HepG2 (cell line): ENCODE results near the gene PCYOX1L. TPM values are rescaled to one million over a fixed set of nuclear protein-coding genes. Genes with fewer than 3 reads are reported as not detected.
A peak's percentile ranks its signal among the peaks of the same experiment; 100 is the strongest.

Experiments
- ATF7-NPFF ChIP-seq: sonication (generic); formaldehyde crosslinking; IDR thresholded peaks from 2 replicates; pipeline ENCODE4 v1.8.1; 2023; ENCODE audit warnings: mild to moderate bottlenecking, low read depth, missing genetic modification reagents, moderate library complexity
- DNMT3B ChIP-seq: conservative IDR thresholded peaks from 2 replicates; pipeline ENCODE4 v1.6.1; 2016; ENCODE audit warnings: missing biosample characterization, control low read depth
- HOXA7 ChIP-seq: sonication (generic); formaldehyde crosslinking; IDR thresholded peaks from 2 replicates; pipeline ENCODE4 v1.8.1; 2022; ENCODE audit warnings: mild to moderate bottlenecking, missing genetic modification reagents, moderate library complexity
- MAFG ChIP-seq: sonication (generic); formaldehyde crosslinking; IDR thresholded peaks from 2 replicates; pipeline ENCODE4 v1.5.1; 2020; ENCODE audit warnings: mild to moderate bottlenecking, missing genetic modification reagents
- NPAS2 ChIP-seq: sonication (generic); formaldehyde crosslinking; IDR thresholded peaks from 2 replicates; pipeline ENCODE4 v1.8.0; 2022; ENCODE audit warnings: mild to moderate bottlenecking, missing genetic modification reagents, borderline replicate concordance
- NR2F2 ChIP-seq: IDR thresholded peaks from 2 replicates; pipeline ENCODE4 v1.6.1; 2012; ENCODE audit warnings: low read depth, inconsistent platforms, borderline replicate concordance
- PAF1 ChIP-seq: IDR thresholded peaks from 2 replicates; pipeline ENCODE4 v1.6.1; 2016; ENCODE audit warnings: missing genetic modification reagents, missing compliant biosample characterization
- SKI ChIP-seq: fragments of 450-650 bp; IDR thresholded peaks from one replicate; pipeline ENCODE4 v1.6.1; 2018; ENCODE audit warnings: mild to moderate bottlenecking; ENCODE audit not compliant: partially characterized antibody
- SSRP1 ChIP-seq: IDR thresholded peaks from 2 replicates; pipeline ENCODE4 v1.6.1; 2016; ENCODE audit warnings: control low read depth
- STAG1 ChIP-seq: sonication (generic); formaldehyde crosslinking; IDR thresholded peaks from 2 replicates; pipeline ENCODE4 v1.4.0; 2020; ENCODE audit warnings: missing genetic modification reagents
- ZBTB21 ChIP-seq: sonication (generic); formaldehyde crosslinking; IDR thresholded peaks from 2 replicates; pipeline ENCODE4 v1.4.0; 2020; ENCODE audit warnings: missing genetic modification reagents
- ZNF230 ChIP-seq: sonication (generic); formaldehyde crosslinking; IDR thresholded peaks from 2 replicates; pipeline ENCODE4 v1.4.0; 2020; ENCODE audit warnings: mild to moderate bottlenecking, missing genetic modification reagents
- ZNF263 ChIP-seq: sonication (generic); formaldehyde crosslinking; IDR thresholded peaks from 2 replicates; pipeline ENCODE4 v1.4.0; 2020; ENCODE audit warnings: missing genetic modification reagents
- ZNF430 ChIP-seq: sonication (generic); formaldehyde crosslinking; IDR thresholded peaks from 2 replicates; pipeline ENCODE4 v1.9.0; 2021; ENCODE audit warnings: mild to moderate bottlenecking, missing genetic modification reagents
- ZNF468 ChIP-seq: sonication (generic); formaldehyde crosslinking; IDR thresholded peaks from 2 replicates; pipeline ENCODE4 v1.8.0; 2022; ENCODE audit warnings: mild to moderate bottlenecking, moderate library complexity, missing genetic modification reagents
- ZNF567 ChIP-seq: sonication (generic); formaldehyde crosslinking; IDR thresholded peaks from 2 replicates; pipeline ENCODE4 v1.8.1; 2023; ENCODE audit warnings: mild to moderate bottlenecking, missing genetic modification reagents, borderline replicate concordance
- ZNF713 ChIP-seq: sonication (generic); formaldehyde crosslinking; IDR thresholded peaks from 2 replicates; pipeline ENCODE4 v1.4.0; 2020; ENCODE audit warnings: mild to moderate bottlenecking, missing genetic modification reagents
- ZNF746 ChIP-seq: sonication (generic); formaldehyde crosslinking; IDR thresholded peaks from 2 replicates; pipeline ENCODE4 v1.8.0; 2022; ENCODE audit warnings: mild to moderate bottlenecking, missing genetic modification reagents
- polyA plus RNA-seq, 8 experiments: library from polyadenylated mRNA; depleted of rRNA in 3 of 8; stranded (reverse) in 7 of 8; unstranded in 1 of 8; fragments of >200 nt; fragmentation: Illumina TruSeq in 4 of 8; extraction: Trizol in 4 of 8; gene quantifications; 2 replicates each; pipeline versions ENCODE4 v1.2.1 to v1.2.3, GENCODE V29; 2011 to 2016; ENCODE audit warnings: low read depth in 4 of 8, missing spikeins in 1 of 8, mixed read lengths in 1 of 8; ENCODE audit not compliant: insufficient read depth in 1 of 8
- total RNA-seq, 5 experiments: library from RNA; depleted of rRNA; stranded (reverse); fragments of >200 nt; fragmentation: Illumina TruSeq; extraction: Trizol; gene quantifications; 2 replicates each; pipeline ENCODE4 v1.2.3, GENCODE V29; 2016; ENCODE audit warnings: low read depth in 1 of 5
- TF ChIP-seq, protein P1 (sequence below): fragments of 450-650 bp; IDR thresholded peaks from 2 replicates; pipeline ENCODE4 v1.6.1; 2016
- TF ChIP-seq, protein P2 (sequence below): IDR thresholded peaks from 2 replicates; pipeline ENCODE4 v1.6.1; 2016; ENCODE audit warnings: low read depth, borderline replicate concordance
- TF ChIP-seq, protein P3 (sequence below): IDR thresholded peaks from 2 replicates; pipeline ENCODE4 v1.6.1; 2016; ENCODE audit warnings: low read depth, control low read depth
- TF ChIP-seq, protein P4 (sequence below): IDR thresholded peaks from 2 replicates; pipeline ENCODE4 v1.6.1; 2012; ENCODE audit warnings: low read depth, low read length, improper control_type of control experiment
- TF ChIP-seq, protein P5 (sequence below): sonication (generic); formaldehyde crosslinking; IDR thresholded peaks from 2 replicates; pipeline ENCODE4 v1.4.0; 2020; ENCODE audit warnings: missing genetic modification reagents

Gene PCYOX1L
- total and polyA plus RNA-seq, 2 of the 13 experiments (the other 11 are each of a cell fraction or from before 2014, with no cell fraction given), result 1.00 to 3.7 TPM

DNA sequence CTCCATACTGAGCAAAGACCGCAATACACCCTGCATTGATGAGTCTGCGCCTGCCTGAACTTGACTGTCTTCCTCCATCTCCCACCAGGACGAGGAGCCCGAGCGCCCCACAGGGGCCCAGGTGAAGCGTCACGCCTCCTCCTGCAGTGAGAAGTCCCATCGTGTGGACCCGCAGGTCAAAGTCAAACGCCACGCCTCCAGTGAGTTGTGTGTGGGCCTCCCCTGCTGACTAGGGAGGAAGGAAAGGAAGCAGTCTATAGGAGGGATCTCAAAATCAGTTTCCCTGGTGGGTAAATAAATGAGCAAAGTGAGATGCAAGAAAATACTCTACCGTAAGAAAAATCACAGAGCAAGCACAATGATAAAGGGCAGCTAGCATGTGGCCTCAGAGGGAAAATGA, 35.3 kb upstream of the PCYOX1L start (continued):
- TF ChIP-seq HOXA7 (CRISPR knock-in tag) (no peak), SSRP1 (CRISPR knock-in tag) (no peak), ZNF567 (CRISPR knock-in tag) (no peak), ATF7-NPFF (no peak), ZNF430 (0 out of 2 replicates have a peak, but pooled peaks have one; percentile 30), NPAS2 (CRISPR knock-in tag) (no peak), SKI (peak; percentile 28), ZNF746 (CRISPR knock-in tag) (no peak; the same call in 1 of the 2 replicates), STAG1 (CRISPR knock-in tag) (no peak), ZNF713 (no peak), ZNF263 (CRISPR knock-in tag) (peak; percentile 63; the same call in 1 of the 2 replicates), DNMT3B (CRISPR knock-in tag) (no peak), PAF1 (no peak), MAFG (CRISPR knock-in tag) (no peak), NR2F2 (no peak), ZNF468 (CRISPR knock-in tag) (no peak), ZBTB21 (CRISPR knock-in tag) (no peak), ZNF230 (CRISPR knock-in tag) (no peak)
- TF ChIP-seq, protein P1, sequence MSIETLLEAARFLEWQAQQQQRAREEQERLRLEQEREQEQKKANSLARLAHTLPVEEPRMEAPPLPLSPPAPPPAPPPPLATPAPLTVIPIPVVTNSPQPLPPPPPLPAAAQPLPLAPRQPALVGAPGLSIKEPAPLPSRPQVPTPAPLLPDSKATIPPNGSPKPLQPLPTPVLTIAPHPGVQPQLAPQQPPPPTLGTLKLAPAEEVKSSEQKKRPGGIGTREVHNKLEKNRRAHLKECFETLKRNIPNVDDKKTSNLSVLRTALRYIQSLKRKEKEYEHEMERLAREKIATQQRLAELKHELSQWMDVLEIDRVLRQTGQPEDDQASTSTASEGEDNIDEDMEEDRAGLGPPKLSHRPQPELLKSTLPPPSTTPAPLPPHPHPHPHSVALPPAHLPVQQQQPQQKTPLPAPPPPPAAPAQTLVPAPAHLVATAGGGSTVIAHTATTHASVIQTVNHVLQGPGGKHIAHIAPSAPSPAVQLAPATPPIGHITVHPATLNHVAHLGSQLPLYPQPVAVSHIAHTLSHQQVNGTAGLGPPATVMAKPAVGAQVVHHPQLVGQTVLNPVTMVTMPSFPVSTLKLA, result no peak
- TF ChIP-seq, protein P2, sequence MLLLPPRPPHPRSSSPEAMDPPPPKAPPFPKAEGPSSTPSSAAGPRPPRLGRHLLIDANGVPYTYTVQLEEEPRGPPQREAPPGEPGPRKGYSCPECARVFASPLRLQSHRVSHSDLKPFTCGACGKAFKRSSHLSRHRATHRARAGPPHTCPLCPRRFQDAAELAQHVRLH (CRISPR knock-in tag), result peak; percentile 54; the same call in 1 of the 2 replicates
- TF ChIP-seq, protein P3, sequence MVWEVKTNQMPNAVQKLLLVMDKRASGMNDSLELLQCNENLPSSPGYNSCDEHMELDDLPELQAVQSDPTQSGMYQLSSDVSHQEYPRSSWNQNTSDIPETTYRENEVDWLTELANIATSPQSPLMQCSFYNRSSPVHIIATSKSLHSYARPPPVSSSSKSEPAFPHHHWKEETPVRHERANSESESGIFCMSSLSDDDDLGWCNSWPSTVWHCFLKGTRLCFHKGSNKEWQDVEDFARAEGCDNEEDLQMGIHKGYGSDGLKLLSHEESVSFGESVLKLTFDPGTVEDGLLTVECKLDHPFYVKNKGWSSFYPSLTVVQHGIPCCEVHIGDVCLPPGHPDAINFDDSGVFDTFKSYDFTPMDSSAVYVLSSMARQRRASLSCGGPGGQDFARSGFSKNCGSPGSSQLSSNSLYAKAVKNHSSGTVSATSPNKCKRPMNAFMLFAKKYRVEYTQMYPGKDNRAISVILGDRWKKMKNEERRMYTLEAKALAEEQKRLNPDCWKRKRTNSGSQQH, result no peak
- TF ChIP-seq, protein P4, sequence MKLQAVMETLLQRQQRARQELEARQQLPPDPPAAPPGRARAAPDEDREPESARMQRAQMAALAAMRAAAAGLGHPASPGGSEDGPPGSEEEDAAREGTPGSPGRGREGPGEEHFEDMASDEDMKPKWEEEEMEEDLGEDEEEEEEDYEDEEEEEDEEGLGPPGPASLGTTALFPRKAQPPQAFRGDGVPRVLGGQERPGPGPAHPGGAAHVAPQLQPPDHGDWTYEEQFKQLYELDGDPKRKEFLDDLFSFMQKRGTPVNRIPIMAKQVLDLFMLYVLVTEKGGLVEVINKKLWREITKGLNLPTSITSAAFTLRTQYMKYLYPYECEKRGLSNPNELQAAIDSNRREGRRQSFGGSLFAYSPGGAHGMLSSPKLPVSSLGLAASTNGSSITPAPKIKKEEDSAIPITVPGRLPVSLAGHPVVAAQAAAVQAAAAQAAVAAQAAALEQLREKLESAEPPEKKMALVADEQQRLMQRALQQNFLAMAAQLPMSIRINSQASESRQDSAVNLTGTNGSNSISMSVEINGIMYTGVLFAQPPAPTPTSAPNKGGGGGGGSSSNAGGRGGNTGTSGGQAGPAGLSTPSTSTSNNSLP, result no peak
- TF ChIP-seq, protein P5, sequence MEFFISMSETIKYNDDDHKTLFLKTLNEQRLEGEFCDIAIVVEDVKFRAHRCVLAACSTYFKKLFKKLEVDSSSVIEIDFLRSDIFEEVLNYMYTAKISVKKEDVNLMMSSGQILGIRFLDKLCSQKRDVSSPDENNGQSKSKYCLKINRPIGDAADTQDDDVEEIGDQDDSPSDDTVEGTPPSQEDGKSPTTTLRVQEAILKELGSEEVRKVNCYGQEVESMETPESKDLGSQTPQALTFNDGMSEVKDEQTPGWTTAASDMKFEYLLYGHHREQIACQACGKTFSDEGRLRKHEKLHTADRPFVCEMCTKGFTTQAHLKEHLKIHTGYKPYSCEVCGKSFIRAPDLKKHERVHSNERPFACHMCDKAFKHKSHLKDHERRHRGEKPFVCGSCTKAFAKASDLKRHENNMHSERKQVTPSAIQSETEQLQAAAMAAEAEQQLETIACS (CRISPR knock-in tag), result no peak
